ENCODE results near the gene FOXM1.
A peak's percentile ranks its signal among the peaks of the same experiment; 100 is the strongest.

The FOXM1 gene, protein sequence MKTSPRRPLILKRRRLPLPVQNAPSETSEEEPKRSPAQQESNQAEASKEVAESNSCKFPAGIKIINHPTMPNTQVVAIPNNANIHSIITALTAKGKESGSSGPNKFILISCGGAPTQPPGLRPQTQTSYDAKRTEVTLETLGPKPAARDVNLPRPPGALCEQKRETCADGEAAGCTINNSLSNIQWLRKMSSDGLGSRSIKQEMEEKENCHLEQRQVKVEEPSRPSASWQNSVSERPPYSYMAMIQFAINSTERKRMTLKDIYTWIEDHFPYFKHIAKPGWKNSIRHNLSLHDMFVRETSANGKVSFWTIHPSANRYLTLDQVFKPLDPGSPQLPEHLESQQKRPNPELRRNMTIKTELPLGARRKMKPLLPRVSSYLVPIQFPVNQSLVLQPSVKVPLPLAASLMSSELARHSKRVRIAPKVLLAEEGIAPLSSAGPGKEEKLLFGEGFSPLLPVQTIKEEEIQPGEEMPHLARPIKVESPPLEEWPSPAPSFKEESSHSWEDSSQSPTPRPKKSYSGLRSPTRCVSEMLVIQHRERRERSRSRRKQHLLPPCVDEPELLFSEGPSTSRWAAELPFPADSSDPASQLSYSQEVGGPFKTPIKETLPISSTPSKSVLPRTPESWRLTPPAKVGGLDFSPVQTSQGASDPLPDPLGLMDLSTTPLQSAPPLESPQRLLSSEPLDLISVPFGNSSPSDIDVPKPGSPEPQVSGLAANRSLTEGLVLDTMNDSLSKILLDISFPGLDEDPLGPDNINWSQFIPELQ

DNA sequence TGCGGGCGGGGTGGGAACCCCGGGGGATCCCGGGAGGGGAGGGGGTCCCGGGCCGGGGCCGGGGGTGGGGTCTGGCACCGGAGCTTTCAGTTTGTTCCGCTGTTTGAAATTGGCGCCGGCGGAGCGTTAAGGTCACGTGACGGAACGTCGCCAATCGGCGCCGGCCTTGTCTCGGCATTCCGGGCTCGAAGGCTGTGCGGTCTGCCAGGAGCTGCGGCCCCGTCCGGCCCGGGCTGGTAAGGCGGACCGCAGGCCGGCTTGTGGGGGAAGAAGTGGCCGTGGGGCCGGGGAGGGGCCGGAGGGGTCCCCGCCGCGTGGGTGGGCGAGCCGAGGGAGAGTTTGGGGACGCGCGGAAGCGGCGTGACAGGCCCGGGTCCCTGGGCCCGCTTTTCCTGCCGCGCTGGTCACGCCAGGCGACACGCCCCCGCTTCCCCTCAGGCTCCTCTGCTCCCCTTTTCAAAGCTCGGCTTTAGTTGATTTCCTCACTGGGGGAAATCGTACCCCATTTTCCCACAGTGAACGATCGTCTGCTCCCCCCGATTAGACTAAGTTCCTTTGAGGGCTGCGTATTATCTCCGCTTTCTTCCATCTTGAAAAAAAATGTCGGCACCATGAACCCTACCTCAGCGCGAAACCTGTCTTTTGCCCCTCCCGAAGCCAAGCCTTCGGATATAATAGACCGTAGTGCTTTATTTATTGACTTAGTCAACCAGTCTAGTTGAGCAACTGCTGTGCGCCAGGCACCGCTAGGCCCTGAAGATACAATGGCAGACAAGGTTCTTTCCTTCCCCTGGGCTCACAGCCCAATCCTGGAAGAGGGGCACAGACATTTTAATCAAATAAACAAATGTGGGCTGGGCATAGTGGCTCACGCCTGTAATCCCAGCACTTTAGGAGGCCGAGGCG is at the start of gene FOXM1, which contains the start of gene RHNO1:
Gene FOXM1, minus strand, starts transcription at position 128 of the 906 bp plus-strand sequence. CDS start 2,696 bp downstream, outside the sequence.
Gene RHNO1, plus strand, starts transcription at position 177 of the 906 bp plus-strand sequence. CDS start 8,144 bp downstream, outside the sequence.
- peak; percentile 90 for DNase-seq

DNA sequence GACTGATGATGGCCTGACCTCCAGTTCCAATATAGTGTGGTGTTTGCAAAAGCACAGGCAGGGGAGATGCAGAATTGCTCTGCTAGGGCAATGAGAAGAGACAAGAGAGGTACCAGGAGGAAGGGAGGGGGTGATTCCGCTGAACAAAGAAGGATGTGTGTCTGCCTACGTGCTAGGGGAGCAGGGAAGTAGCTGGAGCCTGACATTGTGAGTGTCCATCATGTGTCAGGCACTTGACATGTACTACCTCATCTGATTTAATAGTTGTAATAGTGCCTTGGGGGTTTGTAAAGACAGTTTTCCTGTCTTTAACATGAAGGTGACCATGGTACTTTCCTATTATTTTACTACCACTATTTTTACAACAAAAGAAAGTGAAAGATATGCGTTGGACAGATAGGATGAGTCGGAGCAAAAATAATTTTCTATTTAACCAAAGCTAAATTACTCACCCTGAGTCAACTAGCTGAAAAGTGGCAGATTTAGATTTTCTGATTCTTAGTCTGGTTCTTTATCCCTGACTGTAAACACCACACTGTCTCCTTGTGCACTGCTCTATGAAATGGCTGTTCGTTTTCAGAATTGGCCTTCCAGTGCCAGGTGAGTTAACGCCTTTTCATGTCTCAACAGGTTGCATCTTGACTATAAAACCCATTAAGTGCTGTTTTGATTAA is 48.5 kb upstream of the FOXM1 start:
- DNase-seq: no peak

DNA sequence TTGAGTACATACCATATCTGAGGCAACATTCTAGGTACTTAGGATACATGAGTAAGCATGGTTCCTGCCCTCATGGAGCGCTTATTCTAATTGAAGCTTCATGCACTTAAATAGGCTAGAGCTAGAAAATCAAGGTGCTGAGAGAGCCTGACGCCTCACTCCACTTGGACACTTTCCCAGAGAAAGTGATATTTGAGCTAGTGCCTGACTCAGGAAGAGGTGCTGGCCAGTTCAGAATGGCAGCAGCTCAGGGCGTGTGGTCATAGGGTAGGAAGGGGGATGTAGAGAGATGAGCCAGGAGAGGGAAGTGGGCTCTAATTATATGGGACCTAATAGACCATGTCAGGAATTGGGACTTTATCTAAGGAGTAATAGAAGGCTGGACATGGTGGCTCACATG is 47.0 kb upstream of the FOXM1 start:
- no peak for DNase-seq

DNA sequence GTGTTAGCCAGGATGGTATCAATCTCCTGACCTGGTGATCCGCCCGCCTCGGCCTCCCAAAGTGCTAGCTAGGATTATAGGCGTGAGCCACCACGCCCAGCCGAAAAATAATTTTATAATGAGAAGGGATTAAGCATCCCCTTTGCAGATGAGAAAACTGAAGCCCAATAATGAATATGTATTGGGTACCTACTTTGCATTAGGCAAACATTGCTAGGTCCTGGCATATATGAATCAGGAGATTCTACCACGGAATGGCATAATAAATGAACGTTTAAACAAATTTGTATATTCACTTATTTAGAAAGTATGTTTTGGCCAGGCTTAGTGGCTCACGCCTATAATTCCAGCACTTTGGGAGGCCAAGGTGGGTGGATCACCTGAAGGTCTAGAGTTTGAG is 46.1 kb upstream of the FOXM1 start:
- no peak for DNase-seq

DNA sequence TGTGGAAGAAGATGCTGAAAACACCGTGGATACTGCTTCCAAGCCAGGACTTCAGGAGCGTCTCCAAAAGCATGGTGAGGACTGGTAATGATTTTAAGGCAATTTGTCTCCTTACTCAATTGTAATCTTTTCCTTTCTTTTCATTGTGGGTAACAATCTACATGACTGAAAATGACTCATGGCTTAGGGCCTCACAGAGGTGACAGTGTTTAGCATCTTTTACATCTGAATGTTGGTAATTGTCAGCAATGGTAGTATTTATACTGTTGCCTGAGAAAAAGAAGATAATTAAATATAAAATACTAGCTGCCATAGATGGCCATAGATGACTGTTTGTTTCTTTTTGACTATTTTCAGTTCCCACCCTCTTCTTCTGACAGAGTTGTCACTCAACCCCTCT is 45.4 kb upstream of the FOXM1 start:
- no peak for DNase-seq

DNA sequence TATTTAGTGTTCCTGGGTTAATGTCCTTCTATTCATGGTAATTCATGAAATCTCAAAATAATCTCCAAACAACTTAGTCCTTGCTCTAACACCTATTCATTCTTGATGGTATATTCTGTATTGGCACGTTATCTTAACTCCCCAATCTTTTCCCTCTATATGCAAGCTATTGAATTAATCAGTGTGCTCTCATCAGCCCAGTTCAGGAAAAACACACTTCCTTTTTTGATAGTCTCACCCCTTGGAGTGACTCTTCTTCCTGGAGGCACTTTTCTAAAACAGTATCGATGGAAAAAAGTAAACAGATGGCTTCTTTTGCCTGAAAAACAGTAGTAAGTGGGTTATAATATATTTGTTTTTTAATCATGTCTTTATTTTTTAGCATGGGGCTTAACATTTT is 42.3 kb upstream of the FOXM1 start:
- DNase-seq: no peak

DNA sequence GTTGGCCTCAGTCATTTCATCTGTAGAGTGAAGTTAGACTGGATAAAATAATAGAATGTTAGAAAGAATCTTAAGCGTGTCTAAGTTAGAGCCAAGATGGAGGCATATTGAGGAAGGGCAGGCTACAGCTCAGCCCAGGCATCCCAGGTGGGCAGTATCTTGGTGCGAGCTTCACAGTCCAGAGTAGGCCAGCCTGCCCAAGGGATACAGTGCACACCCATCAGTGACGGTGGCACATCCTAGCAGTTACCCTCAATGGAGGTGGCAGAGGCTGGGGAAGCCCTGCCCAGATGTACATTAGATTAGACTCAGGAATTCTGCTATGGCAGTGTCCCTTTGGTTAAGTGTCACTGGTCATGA is 35.2 kb upstream of the FOXM1 start:
- DNase-seq: no peak

DNA sequence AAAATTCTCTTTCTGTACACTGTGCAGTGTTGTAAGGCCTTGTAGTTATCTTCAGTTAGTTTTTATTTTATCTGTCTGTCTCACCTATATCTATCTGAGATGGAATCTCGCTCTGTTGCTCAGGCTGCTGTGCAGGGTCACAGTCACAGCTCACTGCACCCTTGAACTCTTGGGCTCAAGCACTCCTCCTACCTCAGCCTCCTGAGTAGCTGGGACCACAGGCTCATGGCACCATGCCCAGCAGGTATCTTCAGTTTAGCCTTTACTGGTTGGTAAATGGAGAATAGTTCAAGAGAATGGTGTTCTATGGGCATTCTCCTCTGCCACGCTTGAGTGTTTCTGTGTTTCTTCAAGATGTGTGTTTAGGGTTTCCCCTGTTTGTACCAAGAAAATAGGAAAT is 27.3 kb upstream of the FOXM1 start:
- no peak for DNase-seq

DNA sequence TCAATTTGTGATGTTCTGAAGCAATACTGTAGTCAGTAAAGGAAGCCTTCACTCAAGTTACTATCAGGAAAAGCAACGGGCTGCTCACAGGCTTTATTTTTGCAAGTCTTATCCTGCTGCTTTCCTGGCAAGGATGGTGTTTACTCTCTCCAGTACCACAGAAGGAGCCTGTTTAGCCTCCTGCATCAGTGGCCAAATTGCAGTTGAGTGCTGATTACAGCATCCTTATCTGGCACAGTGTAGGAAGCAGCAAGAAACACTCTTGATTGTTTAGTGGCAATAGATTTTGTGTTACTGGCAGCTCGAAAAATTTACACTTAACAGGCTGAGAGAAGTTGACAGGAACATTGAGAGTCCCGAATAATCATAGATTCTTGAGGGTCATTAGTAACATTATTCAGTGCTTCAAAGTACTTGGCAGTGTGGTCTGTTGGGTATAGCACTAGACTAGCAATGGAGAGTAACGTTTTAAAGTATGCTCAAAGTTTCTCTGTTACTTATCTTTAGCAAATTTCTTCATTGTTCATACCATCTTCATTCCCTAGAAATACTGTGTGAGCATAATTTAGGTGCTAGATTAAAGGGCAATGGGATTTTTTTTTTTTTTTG is 25.4 kb upstream of the FOXM1 start:
- DNase-seq: no peak

DNA sequence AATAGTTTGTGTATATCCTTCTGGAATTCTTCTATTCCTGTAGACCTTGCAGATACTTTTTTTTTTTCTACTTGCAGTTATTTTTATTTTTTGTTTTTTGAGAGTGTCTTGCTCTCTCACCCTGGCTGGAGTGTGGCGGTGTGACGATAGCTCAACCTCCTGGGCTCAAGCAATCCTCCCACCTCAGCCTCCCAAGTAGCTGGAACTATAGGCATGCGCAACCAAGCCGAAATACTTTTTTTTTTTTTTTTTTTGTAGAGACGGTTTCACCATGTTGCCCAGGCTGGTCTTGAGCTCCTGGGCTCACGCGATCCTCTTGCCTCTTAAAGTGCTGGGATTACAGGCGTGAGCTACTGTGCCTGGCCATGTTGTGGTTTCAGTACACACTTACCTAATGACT is 23.7 kb upstream of the FOXM1 start:
- no peak for DNase-seq

DNA sequence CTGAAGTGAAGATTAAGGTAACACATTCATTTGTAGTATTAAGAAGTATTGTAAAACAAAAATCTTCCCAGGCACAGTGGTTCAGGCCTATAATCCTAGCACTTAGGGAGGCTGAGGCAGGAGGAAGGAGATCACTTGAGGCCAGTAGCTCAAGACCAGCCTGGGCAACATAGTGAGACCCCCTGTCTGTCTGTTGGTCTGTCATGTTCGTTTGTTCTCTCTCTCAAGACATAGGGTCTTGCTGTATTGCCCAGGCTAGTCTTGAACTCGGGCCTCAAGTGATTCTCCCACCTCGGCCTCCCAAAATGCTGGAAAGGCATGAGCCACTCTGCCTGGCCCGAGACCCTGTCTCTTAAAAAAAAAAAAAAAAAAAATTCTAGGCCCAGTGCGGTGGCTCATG is 20.4 kb upstream of the FOXM1 start:
- no peak for DNase-seq

DNA sequence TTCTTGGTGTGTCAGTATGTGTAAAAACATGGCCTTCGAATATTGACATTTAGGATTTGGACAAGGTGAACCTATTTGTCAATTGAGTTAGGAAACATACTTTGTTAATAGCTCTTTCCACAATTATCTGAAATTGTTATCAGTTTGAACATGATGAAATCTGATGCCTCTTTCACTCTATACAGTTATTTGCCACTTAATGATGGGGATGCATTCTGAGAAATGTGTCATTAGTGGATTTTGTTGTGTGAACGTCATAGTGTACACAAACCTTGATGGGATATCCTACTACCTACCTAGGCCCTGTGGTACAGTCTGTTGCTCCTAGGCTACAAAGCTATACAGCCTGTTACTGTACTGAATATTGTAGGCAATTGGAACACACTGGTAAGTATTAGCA is 18.5 kb upstream of the FOXM1 start:
- DNase-seq: no peak

DNA sequence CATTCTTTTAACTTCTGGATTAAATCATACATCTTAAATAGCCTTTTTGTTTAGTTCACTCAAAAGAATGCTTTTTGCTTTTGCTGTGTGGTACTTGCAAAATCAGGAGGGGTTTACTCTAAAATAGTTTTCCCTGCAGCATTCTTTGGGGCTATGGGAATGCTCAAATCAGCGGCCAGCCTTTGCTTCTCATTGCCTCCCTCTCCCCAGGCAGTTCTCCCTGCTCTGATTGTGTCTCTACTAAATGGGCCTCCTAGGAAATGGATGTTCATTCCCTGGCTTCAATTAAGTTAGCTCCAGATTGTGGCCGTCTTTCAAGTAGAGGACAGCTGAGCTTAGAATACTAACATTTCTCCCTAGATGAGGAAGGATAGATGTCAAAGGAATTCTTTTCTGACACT is 18.1 kb upstream of the FOXM1 start:
- DNase-seq: no peak

DNA sequence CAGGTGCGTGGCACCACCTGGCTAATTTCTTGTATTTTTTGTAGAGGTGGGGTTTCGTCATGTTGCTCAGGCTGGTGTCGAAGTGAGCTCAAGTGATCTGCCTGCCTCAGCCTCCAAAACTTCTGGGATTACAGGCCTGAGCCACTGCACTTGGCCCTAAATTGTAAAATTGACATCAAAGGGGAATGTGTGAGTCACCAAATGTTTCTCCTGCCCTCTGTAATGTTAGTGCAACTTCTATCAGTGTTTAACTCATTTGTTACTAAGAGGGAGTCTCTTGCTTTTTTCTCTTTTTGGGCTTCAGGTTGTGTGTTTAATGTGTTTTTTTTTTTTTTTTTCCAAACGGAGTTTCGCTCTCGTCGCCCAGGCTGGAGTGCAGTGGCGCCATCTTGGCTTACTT is 16.0 kb upstream of the FOXM1 start:
- no peak for DNase-seq

DNA sequence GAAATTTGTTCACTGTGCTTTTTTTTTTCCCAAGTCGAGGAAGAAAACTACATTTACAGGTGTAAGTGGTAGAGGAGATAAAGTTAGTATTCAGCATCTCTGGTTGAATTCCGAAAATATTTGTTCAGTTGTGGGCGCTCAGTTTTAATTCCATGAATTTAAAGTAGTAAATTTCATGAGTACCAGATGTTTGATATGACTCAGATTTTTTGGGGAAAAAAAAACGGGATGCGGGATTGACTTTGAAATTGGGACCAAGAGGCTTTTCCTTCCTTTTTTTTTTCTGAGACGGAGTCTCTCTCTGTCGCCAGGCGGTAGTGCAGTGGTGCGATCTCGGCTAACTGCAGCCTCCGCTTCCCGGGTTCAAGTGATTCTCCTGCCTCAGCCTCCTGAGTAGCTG is 15.3 kb upstream of the FOXM1 start:
- no peak for DNase-seq

DNA sequence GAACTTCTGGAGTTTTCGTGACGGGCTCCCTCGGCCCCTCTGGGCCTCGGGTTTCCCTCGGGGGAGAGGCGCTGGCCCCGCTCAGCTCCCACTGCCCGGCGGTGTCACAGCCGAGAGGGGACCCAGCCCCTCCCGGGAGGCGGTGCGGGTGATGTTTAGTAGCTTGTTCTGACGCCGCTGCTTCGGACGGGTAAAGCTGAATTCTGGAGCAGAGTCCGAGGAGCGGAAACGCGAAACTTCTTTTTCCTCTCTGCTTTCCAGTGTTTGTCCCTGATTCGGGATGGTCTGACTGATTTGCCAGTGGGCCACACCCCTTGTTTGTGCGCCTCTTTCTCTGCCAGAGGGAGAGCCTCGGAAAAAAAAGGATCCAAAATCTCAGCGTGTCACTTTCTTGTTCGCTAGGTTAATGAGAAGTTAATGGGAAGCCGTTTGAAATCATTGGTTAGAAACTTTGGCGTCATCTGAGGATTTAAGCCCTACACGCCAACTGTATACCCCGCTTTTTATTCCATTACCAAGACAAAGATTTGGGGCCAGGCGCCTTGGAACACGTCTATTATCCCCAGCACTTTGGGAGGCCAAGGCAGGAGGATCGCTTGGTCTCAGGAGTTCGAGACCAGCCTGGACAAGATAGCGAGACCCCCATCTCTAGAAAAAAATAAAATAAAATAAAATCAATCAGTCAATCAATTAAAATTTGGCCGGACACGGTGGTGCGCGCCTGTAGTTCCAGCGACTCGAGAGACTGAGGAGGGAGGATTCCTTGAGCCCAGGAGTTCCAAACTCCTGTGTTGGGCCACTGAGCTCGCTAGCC is 14.5 kb upstream of the FOXM1 start:
- peak; percentile 37 for DNase-seq

DNA sequence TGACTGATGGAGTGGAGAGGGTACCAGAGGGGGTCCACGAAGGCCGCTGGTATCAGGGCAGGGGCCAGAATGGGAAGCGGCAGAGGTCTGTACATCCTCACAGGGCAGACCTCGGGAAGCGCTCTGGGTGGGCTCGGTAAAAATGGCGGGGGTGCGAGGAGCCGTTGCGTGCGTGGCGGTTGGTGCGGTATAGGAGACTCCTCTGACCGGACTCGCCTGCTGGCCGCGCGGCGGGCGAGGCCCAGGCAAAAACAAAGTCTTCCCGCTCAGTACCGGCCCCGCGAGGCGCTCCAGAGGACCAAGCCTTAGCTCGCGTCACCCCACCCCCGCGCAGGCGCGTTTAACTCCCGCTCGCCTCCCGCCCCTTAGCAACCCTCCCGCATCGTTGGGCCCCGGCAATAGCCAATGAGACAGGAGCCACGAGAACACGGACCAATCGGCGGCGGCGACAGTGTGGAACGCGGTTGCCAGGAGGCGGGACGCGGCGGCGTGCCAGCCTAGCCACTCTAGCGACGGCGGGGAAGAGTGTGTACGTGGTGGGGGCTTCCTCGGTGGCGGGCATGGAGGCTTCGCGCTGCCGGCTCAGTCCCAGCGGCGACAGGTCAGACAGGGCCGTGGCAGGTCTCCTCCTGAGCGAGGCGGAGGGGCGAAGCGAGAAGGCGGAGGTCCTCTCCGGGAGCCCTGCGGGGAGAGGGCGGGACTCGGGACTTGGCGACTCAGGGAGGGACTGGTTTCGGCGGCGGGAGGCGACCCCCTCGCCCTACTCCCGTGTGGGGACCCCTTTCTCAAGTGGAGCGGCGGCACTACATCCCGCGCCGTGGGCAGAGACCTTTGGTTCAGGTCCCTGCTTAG is 13.6 kb upstream of the FOXM1 start, which contains the start of gene TULP3:
Gene TULP3, plus strand, starts transcription at position 504 of the 852 bp plus-strand sequence. Its CDS starts 57 bp downstream, at position 561.
- peak; percentile 99 for DNase-seq

DNA sequence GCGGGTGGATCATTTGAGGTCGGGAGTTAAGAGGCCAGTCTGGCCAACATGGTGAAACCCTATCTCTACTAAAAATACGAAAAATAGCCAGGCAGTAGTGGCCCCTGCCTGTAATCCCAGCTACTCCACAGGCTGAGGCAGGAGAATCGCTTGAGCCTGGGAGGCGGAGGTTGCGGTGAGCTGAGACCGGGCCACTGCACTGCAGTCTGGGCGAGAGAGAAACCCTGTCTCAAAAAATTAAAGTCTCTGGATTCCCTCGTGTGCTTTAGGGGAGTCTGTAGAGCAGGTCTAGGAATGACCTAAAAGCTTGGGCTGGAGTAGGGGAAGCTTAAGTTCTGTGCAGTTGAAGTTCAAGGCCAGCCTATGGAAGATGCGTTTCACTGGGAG is 13.0 kb upstream of the FOXM1 start:
- no peak for DNase-seq

DNA sequence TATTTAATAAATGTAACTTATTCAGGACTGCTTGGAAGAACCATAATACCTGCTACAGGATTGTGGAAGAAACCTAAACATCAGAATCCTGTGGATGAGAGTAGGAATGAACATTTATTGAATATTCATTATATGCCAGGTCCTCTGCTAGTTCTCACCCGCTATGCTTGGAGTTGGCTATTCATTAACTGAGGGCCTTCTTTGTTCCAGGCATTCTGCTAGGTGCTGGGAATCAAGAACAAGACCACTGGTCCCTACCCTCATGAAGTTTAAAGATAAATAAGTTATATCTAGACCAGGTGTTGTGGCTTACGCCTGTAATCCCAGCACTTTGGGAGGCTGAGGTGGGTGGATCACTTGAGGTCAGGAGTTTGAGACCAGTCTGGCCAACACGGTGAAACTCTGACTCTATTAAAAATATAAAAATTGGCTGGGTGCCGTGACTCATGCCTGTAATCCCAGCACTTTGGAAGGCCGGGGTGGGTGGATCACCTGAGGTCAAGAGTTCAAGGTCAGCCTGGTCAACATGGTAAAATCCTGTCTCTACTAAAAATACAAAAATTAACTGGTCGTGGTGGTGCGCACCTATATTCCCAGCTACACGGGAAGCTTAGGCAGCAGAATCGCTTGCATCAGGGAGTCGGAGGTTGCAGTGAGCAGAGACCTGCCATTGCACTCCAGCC is 9.9 kb upstream of the FOXM1 start:
- no peak for DNase-seq

DNA sequence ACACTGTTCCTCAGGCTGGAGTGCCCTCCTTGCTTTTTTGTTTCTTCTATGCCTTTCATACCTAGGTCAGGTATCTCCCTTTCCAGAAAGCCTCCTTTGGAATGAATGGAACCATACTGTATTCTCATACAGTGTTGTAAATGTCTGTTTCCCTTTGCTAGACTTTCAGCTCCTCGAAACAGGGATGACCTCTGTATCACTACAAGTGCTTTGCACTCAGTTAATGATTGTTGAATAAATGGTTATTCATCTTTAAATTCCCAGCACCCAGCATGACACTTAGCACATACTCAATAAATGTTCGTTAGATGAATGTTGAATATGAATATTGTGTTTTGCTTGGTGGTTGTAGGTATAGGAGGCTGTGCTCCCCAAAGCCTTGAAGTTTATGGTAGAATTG is 7.8 kb upstream of the FOXM1 start:
- DNase-seq: no peak
